Activated CD8-positive, alpha-beta memory T cell treated with anti-CD3 and anti-CD28 coated beads for 48 hours (primary cell): Measurements from ENCODE around the gene USP6NL.
A peak's percentile ranks its signal among the peaks of the same experiment; 100 is the strongest.

Experiments used
- DNase-seq, 3 experiments: peaks; one replicate each; pipeline ENCODE4 v3.0.0-alpha.2; 2020; ENCODE audit warnings: low read depth in 2 of 3, low spot score in 2 of 3

USP6NL gene

DNA sequence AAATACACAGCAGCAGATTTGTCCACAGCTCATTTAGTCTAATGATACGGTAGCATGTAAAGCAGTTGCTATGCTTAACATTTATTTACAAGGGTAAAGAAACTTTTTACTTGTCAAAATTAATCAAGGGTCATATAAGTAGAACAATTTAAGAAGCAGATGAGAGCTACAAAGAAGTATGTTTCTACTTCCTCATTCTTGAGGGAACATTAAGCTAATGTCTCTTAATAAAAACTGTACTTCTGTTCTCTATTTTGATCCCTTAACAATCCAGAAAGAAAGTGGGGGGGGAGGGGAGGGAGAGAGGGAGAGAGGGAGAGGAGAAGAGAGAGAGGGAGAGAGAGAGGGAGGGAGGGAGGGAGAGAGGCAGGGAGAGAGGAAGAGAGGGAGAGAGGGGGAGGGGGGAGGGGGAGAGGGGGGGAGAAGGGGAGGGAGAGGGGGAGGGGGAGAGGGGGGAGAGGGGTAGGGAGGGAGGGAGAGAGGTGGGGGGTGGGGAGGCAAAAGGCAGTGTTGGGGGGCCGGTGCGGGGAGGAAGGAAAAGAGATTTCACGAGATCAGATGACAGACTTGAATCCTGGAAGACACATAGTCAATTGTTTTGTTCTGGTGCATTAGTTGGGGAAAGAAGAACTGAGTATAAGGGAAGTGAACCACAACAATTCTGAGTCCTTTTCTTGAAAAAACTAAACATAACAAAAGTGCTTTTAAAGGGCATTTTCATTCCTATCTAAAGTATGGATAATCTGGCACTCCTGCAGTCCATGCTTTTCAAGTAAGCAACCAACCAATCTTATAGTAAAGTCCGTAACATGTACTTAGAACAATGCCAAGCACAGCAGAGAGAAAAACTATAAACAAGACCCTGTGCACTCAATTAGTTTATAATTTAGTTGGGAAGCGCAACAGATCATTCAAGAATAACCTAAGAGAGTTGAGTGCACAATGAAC, 128.0 kb downstream of the USP6NL start:
- no peak for DNase-seq

DNA sequence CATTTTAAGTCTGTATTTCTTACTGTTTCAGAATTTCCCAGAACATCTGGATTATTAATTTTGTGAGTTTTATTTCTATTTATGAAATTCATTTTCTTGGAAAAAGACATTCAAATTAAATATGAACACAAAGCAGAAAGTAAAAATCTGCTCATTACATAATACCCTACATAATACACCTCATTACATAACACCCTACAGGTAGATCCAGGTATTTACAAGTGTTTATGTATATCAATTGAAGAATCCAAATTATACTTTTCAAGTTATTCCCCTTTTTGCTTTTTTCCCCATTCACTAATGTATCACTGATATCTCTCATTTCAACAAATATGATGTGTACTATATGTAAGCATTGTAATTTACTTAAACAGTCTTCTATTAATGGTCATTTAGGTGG, 129.1 kb downstream of the USP6NL start:
- DNase-seq, result no peak

DNA sequence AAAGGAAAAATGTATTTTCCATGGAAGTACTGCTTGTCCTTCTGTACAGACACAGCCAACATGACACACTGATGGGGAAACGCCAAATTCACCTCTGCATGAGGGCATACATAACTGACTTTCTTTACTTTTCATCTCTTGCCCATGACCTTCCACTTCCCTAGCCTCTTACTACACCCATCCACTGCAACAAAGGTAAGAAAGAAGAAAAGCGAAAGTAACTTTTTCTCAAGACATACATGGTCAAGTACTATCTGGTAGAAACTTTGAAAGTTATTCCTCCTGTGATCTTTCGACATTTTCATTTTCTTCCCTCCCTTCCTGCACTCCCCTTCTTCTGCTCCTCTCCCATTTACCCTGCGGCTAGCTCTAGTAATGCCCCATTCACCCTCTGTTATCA, 130.8 kb downstream of the USP6NL start:
- DNase-seq, result no peak

DNA sequence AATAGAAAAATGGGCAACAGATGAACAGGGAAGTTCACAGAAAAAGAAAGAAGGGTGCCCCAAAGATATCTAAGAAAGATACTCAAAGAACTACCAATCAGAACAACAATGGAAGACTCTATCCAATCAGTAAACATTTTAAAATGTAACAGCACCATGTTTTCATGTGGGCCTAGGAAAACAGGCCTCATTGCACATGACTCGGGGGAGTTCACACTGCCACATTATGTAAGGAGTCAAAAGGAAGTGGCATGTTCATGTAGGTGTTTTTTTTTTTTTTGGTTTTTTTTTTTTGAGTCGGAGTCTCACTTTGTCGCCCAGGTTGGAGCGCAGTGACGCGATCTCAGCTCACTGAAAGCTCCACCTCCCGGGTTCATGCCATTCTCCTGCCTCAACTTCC, 132.2 kb downstream of the USP6NL start:
- no peak for DNase-seq

DNA sequence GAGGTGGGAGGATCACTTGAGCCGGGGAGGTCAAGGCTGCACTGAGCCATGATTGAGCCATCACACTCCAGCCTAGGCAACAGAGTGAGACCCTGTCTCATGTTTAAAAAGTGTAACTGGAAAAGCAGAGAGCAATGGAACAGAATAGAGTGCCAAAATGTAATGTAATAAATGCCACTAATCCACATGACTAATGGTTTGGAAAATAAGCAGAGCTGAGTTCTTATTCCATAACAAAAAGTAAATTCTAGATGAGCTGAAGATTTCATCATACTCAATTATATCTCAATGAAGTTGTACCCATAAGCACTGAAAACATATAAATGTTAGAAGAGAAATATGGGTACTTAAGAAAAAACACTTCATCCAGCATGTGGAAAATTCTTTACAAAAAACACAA, 132.6 kb downstream of the USP6NL start:
- DNase-seq, result no peak

DNA sequence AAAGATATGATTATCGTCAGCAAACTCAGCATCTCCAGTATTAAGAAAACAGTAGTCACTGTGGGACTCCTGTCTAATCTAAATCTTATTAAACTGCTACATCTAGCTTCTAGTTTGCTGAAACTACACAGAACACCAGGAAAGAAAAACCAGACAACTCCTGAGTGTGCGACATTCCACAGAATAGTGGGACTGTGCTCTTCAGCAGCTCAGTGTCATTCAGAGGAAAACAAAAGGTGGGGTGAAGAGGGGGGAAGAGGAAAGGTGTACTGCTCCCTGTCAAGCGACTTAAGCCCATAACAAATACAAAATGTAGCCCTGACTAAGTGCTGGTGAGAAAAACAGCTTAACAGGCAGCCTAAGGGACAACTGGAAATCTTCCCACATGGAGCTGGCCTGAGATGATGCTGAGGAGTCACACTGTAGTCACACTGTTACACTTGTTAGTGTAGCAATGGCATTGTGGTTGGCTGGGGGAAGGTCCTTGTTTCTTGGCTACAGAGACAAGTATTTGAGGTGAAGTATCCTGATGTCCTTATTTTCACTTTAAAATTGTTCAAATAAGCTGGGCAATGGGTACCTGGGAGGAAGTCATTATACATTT, 135.5 kb downstream of the USP6NL start:
- no peak for DNase-seq

DNA sequence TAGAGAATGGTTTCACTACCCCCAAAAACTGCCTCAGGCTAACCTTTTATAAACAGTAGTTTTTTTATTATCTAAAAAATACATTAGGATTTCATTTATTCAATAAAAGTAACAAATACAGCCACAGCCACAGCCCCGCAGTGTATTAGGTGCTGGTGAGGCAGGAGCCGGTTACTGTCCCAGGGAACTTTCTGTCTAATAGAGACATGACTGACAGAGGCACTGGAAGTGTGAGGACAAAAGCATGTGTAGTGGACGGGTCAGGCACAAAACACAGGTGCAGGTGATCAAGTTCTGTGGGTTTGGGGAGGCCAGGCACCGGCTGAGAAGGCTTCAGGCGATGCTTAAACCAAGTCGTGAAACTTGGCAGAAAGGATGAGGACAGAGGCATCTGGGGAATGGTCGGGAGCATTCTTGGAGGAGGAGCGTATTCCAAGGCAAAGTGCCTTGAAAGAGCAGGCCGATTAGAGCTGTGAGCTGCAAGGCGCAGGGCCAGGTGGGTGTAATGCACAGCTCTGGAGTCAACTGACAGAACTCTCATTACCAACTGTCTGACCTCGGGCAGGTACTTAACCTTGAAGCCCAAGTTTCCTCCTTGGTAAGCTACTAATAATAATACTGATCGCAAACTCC, 138.2 kb downstream of the USP6NL start:
- no peak for DNase-seq

DNA sequence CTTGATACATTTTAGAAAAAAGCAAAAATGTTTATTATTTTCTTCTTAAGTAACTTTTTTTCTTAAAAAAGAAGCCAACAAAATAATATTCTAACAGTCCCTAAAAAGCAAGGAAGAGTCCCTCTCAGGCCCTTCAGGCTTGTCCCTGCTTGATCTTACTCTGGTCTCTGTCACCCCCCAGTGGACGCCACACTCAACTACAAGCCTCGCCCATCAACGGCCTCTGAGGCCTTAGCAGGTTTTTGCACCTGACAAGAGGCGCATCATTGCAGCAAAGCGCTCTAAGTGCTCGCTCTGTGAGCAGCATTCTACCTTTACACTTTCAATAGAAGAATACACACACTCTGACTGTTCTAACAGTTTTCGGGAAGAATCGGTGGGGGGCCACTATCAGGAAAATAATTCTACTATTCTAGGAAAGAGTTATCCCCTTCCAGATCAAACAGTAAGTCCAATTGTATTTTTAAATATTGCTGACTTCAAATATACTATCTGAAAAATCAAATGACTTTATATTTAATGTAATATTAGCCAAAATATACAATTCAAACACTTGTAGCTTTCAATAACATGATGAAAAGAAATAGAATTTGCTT, 139.2 kb downstream of the USP6NL start:
- peak; percentile 37 to 56 (median 42) for DNase-seq

DNA sequence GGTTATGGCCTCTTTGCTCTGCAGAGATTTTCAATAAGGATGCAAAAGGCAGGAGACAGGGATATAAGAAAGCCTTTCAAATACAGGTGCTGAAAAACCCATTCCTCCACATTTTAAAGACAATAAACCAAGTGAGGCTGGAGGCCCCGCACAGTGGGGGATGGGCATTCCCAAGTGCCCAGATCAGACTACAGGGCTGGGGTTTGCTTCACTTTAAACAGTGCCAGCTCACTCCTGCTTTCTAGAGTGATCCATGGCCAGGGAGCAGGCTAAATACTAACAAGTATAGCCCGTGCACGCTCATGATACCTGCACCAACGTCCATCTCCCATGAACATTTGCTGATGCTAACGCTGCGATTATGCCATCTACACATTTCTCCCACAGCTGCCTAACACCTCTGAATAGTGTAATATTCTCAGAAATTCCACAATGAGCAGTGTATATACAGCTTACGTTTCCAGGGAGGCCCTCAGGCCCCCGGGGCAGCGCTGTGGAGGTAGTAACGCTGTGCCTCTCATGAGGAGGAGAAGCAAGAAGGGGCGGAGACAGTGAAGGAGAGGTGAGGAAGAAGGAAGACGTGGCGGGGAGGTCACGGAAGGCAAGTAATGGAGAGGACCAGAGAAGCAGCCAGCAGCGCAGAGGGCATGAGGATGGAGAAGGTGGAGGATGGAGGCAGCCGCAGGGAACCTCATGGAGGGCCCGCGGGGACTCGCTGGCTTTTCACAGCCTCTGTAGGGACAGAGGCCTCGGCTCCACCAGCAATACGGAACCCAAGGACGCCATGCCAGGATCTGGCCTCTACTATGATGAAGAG, 141.7 kb downstream of the USP6NL start:
- no peak for DNase-seq

DNA sequence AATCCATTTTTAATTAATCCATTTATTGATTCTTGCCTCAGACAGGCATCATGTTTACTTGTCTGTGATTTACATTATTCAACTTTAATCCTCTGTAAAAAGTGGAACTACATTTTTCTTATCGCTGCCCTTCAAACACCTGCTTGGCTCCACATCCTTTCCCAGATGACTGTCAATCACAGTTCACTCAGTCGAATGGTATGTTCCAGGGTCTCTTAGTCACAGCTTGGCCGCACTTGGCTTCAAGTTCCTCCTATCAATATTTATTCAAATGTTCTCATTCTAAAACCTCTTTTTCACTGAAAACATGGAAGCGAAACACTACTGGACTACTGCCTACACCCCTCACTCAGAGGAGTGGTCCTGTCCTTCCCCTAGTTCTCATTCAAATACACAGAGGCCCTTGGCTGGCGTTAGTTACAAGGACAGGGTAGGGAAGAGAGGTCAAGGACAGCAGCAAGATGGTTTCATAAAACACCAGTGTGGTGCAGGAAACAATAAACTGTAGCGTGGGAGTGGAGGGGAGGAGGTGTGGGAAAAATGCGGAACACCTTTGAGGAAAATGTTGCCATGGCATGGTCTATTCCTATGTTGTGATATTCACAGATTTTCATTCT, 143.2 kb downstream of the USP6NL start:
- no peak for DNase-seq

DNA sequence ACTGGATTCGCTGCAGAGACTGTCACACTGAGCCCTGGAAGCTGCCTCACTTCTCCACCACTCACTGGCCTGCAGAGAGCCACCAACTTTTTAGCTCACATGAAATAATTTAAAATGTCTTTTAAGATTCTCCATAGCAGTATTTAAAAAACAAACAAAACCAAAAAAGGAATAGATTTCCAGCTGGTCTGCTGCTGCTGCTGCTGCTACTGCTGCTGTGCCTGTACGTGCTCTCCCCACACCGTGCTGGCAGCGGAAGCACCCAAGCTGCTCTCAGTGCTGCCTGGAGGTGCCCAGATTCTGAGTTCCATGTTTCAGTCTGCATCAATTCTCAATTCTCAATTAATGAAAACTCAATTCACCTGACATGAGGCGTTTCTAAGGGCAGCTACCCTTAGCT, 146.0 kb downstream of the USP6NL start:
- no peak for DNase-seq

DNA sequence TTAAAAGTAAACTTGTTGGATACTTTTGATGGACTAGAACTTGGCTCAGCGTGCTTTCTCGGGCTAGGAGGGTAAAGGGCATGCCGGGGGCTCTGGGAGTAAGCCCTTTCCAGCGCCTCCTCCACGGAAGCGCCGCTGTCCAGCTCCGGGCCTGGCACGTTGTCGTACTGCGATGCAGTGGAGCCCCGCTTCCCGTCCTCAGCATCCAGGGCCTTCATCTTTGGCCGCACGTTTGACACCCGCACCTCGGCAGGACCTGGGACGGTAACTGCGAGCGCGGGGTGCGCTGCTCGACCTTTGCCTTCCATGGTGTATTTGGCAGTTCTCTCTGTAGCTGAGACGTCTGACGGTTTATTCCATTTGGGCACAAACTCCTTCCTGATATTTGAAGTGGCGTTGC, 148.3 kb downstream of the USP6NL start:
- no peak for DNase-seq

DNA sequence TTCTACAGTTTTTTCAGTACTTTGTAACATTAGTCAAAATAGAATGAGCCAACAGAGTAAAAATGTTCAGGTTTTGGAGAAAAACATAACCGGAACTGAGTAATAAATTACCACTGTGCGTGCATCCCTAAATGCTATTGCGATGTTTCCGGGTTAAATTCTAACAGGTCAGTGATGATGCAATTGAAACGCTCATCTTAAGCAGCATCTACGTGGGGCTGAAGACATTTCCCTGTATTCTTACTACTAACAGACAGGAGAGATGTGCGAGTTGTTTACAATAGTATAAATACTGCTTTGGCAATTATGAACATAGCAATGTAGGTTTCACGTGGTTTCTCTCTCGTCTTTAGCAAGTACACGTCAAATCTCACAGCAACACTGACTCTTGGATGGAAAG, 149.4 kb downstream of the USP6NL start:
- DNase-seq, result no peak

DNA sequence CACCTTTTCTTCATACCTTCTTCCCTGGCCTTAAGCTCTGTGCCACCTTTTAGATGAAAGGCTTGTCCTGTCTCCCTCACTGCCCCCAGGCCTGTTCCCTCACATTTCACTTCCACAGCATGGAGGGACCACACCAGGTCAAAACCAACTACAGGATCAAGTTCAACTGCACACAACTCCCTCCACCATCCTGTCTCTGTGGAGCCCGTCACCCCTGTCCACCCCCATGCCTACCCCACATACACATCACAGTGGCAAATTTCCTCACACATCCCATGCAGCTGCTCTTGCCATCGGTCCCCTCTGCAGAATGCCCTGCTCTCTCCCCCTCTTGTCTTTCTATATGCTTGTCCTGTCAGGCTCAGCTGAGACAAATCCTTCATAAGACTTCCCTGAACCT, 154.1 kb downstream of the USP6NL start:
- DNase-seq, result no peak

DNA sequence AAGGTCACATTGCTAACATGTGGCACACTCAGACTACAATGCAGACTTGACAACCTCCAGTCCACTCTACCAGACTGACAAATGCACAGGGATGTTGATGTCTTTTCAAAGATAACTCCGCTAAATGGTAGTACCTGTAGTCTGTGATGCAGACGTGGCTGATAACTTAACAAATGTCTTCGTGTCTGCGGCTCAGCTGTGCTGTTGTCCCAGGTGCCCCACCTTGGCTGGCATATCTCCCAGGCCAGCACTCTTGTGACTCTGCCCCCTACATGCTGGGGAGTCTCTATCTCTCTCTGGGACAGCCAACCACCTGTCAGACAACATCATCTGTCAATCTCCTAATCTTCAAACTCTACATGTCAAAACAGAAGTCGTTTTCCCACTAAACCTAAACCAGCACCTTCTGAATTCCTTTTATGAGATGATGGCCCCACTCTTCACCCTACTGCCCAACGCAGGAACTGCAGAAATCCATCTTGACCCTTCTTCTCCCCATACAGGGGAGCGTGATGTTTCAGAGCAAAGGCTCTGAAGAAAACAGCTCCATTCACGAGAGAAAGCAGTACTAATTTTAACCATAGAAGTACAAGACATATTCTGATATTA, 156.4 kb downstream of the USP6NL start:
- no peak for DNase-seq

DNA sequence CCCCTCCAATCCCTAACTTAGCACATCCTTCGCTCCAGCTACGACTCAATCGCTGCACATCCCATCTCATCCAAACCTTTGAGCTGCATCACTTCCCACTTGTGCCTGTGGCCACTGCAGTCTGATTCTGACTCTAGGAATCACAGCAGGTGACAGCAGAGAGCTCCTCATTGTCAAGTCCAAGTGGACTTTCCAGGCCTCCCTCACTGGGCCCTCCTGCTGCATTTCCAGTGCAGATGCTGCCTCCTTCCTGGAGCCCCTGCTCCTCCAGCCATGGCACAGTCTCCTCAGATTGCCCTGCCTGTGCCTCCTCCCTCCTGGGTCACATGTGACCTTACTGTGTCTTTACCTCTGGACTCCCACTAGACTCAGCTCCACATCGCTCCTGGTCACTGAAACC, 157.3 kb downstream of the USP6NL start:
- no peak for DNase-seq

DNA sequence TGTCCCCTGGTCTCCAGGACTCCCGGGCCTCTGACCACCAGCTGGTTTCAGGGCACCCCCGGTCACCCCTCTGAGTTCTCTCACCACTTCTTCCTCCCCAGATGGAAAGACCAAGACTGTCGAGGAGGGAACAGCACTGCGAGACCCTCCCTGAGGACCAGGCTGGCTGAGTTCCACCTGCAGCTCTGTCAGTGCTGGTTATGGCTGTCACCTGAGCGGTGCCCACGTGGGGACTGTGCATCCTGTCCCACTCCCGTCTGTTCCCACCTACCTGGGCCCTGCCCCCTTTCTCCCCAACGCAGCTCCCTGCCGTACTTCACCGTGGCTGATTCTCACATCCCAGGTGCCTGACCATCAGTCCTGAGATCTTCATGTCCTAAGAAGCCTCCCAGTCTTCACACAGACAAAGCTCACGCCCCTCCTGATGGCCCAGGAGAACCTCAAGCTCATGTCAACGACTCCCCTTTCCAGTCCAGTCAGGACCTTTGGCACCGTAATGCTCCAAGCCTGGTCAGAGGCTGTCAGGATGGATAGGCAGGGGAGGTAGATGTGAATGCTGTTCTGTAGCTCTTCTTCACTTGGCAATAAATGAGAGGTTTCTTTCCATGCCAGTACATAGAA, 159.7 kb downstream of the USP6NL start:
- DNase-seq, result no peak

DNA sequence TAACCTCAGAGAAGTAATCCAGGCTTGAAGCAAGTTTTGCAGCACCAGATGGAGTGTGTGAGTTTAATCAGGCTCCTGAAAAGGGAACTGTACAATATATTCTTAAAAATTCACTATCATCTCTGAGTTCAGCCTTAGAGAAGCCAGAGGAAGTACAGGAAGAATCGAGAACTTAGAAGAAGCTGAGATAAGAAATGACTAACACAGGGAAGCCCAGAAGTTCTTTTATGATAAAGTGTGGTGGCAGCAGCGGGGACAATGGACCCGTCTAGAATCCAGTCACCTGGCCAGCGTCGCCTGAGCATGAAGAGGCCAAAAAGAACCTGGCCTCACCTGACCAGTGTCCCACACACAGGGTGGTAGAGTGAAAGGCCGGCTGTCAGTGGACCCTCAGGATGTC, 161.0 kb downstream of the USP6NL start:
- no peak for DNase-seq

DNA sequence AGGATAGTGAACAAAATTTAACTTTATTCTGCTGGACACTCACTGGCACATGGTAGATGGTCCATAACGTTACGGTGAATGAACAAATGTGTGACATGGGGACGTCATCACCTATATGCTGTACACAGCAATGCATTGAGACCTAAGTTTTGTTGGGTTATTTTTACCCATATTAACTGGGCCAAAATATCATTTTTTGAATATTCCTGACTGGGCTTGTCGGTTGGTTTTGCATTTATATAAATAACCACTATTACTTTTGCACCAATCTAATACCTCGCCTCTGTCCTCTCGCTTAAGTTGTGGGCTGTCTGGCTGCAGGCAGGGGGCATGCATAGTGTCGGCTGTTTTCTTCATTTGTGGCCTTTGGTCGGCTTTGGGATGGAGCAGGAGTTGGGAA, 161.7 kb downstream of the USP6NL start:
- no peak for DNase-seq
